ENCODE measurements around the gene TNPO2.

The TNPO2 gene

GRCh38 chr19:12723641-12724426 is at the start of gene TNPO2:
Gene TNPO2 (minus strand): TSS chr19:12723932. CDS start chr19:12720977, 2,955 bp downstream.
- peak; percentile 39 for DNase-seq (ENCODE audit: low read depth)

DNA sequence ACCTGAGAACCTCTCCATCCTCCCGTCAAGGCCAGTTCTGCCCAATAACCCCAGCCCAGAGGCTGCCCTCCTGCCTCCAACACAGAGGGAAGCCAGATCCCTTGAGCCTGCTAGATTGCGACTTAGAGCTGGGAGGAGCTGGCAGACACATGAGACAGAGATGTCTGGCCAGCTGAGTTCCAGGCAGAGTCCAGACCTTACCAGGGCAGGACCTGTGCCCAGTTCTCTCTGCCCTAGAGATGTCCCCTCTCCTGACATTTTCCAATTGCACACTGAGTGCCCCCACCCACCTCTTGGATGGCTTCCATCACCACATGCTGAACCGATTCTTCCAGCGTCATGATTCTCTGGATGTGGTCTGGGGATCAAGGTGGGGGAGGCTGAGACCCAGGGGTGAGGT is 48.6 kb upstream of the TNPO2 start:
- no peak for DNase-seq (ENCODE audit: low read depth)

- DNase-seq (ENCODE audit: low read depth) = no peak
These were observed 47.2 kb upstream of the TNPO2 start for GRCh38 chr19:12770922-12771321.

DNA sequence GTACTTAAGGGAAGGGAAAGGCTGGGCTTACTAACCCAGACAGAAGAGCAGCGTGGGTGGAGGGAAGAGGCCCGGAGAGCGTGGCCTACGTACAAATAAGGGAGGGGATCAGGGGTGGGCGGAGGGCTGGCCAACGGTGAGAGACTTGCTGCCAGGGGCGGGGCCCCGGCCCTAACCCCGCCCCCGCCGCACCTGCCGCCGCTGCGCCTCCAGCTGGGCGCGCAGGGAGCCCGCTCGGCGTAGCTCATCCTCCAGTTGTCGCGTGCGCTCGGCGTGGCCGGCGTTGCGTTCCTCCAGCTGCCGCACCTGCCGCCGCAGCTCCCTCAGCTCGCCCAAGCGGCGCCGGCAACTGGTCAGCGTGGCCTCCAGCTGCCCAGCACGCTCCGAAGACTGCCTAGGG is 46.0 kb upstream of the TNPO2 start:
- DNase-seq (ENCODE audit: low read depth) = no peak

DNA sequence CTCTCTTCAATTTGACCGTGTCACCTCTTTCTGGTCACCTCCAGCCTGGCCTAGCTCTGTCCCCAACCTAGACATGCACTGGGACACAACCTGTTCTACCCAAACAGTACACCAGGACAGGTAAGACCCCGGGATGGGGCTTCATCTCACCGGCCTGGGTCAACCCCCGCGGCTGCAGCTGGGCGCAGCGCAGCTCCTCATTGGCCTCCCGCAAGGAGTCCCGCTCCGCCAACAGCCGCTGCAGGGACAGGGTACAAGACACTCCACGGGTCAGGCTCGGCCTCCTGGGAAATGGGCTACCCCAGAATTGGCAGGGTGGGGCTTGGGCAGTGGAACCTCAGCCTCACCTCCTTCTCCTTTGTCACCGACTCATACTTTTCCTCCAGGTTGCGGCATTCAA is 43.9 kb upstream of the TNPO2 start:
- DNase-seq (ENCODE audit: low read depth) = no peak

- no peak for DNase-seq (ENCODE audit: low read depth)
These were observed 43.4 kb upstream of the TNPO2 start for GRCh38 chr19:12767150-12767549.

- DNase-seq (ENCODE audit: low read depth) = peak; percentile 77
These were observed 42.4 kb upstream of the TNPO2 start for GRCh38 chr19:12766051-12766521.

- DNase-seq (ENCODE audit: low read depth) = no peak
These were observed 41.0 kb upstream of the TNPO2 start for GRCh38 chr19:12764698-12765097.

DNA sequence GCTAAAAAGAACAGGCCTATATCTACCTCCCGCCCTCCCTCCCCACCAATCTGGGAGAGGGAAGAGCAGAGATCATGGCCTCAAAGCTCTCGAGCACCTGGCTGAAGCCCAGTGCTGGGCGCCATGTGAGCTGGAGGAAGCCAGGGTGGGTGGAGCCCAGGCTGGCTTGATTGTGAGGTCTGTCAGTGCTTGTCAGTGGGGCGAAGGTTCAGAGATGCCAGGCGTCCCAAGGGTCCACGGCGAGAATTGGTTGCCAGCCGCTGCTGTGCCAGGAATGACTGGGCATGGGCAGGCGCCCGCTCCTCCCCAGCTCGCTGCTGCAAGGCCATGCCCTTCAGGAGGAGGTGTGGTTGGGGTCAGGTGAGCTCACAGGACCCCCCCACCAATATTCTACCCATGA is 39.4 kb upstream of the TNPO2 start:
- DNase-seq (ENCODE audit: low read depth) = no peak

GRCh38 chr19:12759686-12760085 is 36.0 kb upstream of the TNPO2 start:
- DNase-seq (ENCODE audit: low read depth) = no peak

DNA sequence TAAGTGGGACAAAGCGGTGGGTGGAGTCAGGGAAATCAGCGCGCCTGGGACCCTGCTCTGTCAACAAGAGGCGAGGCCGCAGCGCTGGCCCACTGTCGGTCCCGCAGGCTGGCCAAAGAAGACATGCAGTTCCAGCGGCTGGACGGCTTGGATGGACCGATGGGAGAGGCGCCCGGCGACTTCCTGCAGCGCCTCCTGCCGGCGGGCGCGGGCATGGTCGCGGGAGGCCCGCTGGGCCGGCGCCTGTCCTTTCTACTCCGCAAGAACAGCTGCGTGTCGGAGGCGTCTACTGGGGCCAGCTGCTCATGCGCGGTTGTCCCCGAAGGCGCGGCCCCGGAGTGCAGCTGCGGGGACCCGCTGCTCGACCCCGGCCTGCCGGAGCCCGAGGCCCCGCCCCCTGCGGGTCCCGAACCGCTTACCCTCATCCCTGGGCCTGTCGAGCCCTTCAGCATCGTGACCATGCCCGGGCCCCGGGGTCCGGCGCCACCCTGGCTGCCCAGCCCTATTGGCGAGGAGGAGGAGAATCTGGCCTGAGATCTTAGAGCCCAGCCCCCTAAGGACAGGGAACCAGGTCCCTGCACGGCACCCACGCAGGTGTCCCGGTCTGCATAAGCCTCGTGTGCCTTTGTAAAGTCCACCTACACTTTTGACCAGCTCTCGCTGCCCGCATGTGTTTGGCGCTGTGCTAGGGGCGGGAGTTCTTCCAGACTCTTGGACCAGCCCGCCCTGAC is 34.0 kb upstream of the TNPO2 start:
- DNase-seq (ENCODE audit: low read depth) = peak; percentile 40

DNA sequence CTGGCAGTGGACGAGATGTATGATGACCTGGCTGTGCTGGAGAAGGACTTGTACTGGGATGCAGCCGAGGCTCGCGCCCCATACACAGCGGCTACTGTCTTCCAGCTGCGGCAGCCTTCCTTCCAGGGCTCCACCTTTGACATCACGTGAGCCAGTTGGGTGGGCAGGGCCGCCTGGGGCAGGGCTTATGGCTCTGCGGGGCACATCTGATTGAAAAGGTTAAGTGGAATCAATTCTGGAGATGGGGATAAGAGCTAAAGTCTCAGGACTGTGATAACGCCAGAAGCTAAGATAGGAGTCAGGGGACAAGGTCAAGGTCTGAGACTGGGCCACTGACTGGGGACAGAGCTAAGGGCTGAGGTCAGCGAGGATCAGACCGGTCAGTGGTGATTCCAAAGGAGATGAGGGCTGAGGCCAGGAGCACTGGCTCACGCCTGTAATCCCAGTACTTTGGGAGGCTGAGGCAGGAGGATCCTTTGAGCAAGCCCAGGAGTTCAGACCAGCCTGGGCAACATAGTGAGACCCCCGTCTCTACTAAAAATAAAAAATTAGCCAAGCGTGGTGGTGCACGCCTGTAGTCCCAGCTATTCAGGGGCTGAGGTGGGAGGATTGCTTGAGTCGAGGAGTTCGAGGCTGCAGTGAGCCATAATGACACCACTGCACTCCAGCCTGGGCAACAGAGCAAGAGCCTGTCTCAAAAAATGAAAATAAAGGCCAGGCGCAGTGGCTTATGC is 32.6 kb upstream of the TNPO2 start:
- no peak for DNase-seq (ENCODE audit: low read depth)

GRCh38 chr19:12754465-12755196 is 30.9 kb upstream of the TNPO2 start:
- DNase-seq (ENCODE audit: low read depth) = no peak

DNA sequence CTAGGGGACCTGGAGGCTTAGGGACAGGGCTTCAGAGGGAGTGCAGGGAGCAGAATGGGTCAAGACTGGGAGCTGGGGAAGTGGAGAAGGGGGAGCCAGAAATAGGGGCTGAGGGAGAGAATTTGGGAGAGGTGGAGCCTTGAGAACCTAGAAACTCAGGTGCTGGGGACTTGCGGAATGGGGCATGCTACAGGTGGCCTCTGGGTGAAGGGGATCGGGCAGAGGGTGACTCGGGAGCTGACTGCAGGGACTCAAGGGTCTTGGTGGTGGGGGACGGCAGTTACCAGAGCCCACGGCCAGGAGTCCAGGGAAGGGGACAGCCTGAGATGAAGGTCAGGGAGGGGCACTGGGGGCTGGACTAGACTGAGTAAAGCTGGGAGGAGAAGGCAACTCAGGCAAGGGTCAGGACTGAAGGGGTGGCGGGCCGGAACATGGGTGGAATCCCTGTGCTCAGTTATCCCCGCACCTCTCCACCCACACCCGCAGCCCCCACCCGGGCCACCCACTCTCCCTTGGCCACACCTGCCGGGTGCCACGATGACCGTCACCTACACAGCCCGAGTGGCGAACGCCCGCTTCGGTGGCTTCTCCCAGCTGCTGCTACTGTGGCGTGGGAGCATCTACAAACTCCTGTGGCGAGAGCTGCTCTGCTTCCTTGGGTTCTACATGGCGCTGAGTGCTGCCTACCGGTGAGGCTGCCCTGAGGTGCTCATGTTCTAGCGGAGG is 28.5 kb upstream of the TNPO2 start:
- DNase-seq (ENCODE audit: low read depth) = no peak

DNA sequence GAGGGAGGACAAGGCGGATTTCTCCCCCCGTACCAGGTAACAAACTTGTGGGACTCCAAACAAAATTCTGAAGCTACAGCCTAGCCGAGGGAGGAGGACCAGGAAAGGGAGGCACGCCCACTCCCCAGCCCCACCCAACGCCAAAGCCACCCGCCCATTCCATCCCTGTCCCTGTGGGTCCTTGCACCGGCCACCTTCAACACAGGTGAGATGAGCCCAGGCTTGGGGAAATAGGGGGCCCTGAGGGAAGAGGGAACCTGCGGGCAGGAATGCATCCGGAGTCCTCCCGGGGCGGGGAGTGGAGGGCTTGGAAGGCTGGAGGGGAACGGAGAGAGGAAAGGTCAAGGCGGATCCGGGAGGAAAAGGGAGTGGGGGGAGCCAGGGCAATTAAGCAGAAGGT is 27.9 kb upstream of the TNPO2 start, which contains the start of gene BEST2:
Gene BEST2 (plus strand): TSS at position 157 of the 400 bp plus-strand sequence. CDS start 802 bp downstream, outside the sequence.
- DNase-seq (ENCODE audit: low read depth) = no peak

GRCh38 chr19:12750851-12751250 is 27.1 kb upstream of the TNPO2 start:
- DNase-seq (ENCODE audit: low read depth) = no peak

- no peak for DNase-seq (ENCODE audit: low read depth)
These were observed 26.3 kb upstream of the TNPO2 start for GRCh38 chr19:12749938-12750521.

GRCh38 chr19:12748489-12748888 is 24.8 kb upstream of the TNPO2 start:
- no peak for DNase-seq (ENCODE audit: low read depth)

DNA sequence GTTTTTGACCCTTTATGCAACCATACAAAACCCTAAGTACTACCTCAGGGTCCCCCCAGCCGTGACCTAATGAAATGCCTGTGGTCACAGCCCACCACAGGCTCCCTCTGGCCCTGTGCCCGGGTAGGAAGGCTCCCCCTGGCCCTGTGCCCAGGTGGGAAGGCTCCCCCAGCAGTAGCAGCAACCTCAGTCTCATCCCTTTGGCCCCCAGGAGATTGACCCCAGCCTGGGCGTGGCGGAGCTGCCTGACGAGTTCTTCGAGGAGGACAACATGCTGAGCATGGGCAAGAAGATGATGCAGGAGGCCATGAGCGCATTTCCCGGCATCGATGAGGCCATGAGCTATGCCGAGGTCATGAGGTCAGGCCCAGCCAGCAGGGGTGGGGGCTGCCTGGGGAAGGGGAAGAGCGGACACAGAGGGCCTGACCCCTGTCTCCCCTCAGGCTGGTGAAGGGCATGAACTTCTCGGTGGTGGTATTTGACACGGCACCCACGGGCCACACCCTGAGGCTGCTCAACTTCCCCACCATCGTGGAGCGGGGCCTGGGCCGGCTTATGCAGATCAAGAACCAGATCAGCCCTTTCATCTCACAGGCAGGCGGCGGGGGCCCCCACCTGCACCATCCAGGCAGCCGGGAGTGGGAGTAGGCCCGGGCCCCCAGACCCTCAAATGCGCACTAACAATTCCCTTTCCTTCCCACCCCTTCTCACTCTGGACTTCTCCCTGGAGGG is 21.6 kb upstream of the TNPO2 start:
- no peak for DNase-seq (ENCODE audit: low read depth)

DNA sequence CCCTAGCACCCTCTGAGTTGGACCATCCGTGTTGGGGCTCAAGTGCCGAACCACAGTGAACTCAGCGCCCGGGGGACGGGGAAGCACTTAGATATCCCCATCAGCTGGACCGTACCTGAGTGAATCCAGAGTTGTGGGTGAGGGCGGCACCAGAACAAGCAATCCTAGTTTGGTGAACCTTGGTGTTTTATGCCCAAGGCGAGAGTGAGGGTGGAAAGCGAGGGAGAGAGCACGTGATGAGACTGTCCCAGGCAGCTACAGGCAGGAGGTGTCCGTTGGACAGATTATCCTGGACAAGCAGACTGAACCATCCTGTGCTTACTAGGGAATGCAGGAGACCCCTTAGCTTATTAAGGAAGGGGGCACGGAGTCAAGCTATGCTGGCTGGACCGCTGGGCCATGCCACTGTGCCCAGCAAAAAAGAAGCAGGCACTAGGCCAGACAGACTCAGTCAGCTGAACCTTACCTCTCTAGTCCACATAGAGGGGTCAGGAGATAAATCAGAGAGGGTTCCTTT is 14.2 kb upstream of the TNPO2 start:
- DNase-seq (ENCODE audit: low read depth) = no peak

Measured in activated gamma-delta T cell treated with anti-CD3 and anti-CD28 coated beads, Interleukin-2, amount 50 U/mL, for 16 hours (primary cell).